Type B pancreatic cell (in vitro differentiated cells): ENCODE results near the gene NUP35. TPM values are rescaled to one million over a fixed set of nuclear protein-coding genes. Genes with fewer than 3 reads are reported as not detected.

ENCODE experiments used
- DNase-seq: peaks from one replicate; pipeline ENCODE4 v3.0.0; 2021; ENCODE audit warnings: mixed read lengths; ENCODE audit not compliant: unreplicated experiment; ENCODE audit errors: extremely low spot score
- H3K27ac Mint-ChIP-seq: 2 replicates; pipeline ENCODE4 v1.8.0; 2021; ENCODE audit warnings: mild to moderate bottlenecking, mixed read lengths
- H3K27me3 Mint-ChIP-seq: 2 replicates; pipeline ENCODE4 v1.8.0; 2021; ENCODE audit warnings: mixed read lengths
- H3K36me3 Mint-ChIP-seq: 2 replicates; pipeline ENCODE4 v1.8.0; 2021; ENCODE audit warnings: mixed read lengths
- H3K4me1 Mint-ChIP-seq: one replicate; pipeline ENCODE4 v1.8.0; 2021; ENCODE audit warnings: mixed read lengths; ENCODE audit not compliant: unreplicated experiment
- H3K4me3 Mint-ChIP-seq: 2 replicates; pipeline ENCODE4 v1.8.0; 2021; ENCODE audit warnings: mild to moderate bottlenecking, mixed read lengths
- H3K9me3 Mint-ChIP-seq: 2 replicates; pipeline ENCODE4 v1.8.0; 2021; ENCODE audit warnings: mixed read lengths
- total RNA-seq: library from RNA; stranded (reverse); gene quantifications from 2 replicates; pipeline ENCODE4 v1.2.1, GENCODE V29; 2021; ENCODE audit warnings: low replicate concordance
- TF ChIP-seq, protein P1 (sequence below): fragments of 200-600 bp; sonication (generic); conservative IDR thresholded peaks from 2 replicates; pipeline ENCODE4 v1.5.0; 2021; ENCODE audit warnings: antibody characterized with exemption, mild to moderate bottlenecking

Gene NUP35
- total RNA-seq, 1 donor from 2014 or later: 24.4 TPM

DNA sequence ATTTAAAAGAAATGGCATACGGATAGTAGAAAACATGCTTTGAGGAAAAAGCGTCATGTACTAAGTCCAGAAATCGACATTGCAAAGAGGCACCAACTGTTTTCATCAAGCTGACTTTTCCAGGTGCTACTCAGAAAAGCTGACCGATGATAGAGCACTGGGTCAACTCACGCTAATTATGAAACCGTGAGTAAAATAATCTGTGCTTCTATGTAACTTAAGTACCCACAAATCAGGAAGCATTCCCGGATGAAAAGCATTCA lies 353 bp upstream of the NUP35 start:
- TF ChIP-seq, protein P1, sequence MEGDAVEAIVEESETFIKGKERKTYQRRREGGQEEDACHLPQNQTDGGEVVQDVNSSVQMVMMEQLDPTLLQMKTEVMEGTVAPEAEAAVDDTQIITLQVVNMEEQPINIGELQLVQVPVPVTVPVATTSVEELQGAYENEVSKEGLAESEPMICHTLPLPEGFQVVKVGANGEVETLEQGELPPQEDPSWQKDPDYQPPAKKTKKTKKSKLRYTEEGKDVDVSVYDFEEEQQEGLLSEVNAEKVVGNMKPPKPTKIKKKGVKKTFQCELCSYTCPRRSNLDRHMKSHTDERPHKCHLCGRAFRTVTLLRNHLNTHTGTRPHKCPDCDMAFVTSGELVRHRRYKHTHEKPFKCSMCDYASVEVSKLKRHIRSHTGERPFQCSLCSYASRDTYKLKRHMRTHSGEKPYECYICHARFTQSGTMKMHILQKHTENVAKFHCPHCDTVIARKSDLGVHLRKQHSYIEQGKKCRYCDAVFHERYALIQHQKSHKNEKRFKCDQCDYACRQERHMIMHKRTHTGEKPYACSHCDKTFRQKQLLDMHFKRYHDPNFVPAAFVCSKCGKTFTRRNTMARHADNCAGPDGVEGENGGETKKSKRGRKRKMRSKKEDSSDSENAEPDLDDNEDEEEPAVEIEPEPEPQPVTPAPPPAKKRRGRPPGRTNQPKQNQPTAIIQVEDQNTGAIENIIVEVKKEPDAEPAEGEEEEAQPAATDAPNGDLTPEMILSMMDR: no peak
- no peaks in the 10 kb centered on the region for H3K9me3 Mint-ChIP-seq
- peak overlapping the region; percentile 93 for H3K27ac Mint-ChIP-seq
- H3K27me3 Mint-ChIP-seq: no peaks in the 10 kb centered on the region
- peaks cover 12% of the 10 kb centered on the region for H3K4me1 Mint-ChIP-seq
- DNase-seq: no peak
- peak overlapping the region; percentile 98 for H3K4me3 Mint-ChIP-seq
- no peaks in the 10 kb centered on the region for H3K36me3 Mint-ChIP-seq

GRCh38 chr2:183124957-183125255 lies 663 bp downstream of the NUP35 start:
- Mint-ChIP-seq H3K9me3 (no peaks in the 10 kb centered on the region), H3K4me3 (peak overlapping the region; percentile 98), H3K36me3 (no peaks in the 10 kb centered on the region), H3K27me3 (no peaks in the 10 kb centered on the region), H3K27ac (peak overlapping the region; percentile 93), H3K4me1 (peaks cover 12% of the 10 kb centered on the region)
- TF ChIP-seq, protein P1: no peak
- DNase-seq: no peak

- Mint-ChIP-seq H3K9me3 (no peaks in the 10 kb centered on the region), H3K36me3 (no peaks in the 10 kb centered on the region), H3K4me1 (peaks cover 12% of the 10 kb centered on the region), H3K27ac (peak overlapping the region; percentile 93), H3K4me3 (peak overlapping the region; percentile 98), H3K27me3 (no peaks in the 10 kb centered on the region)
- TF ChIP-seq, protein P1: no peak
- no peak for DNase-seq
Observed at GRCh38 chr2:183125659-183126341, 1.6 kb downstream of the NUP35 start.

GRCh38 chr2:183126635-183127034 lies 2.4 kb downstream of the NUP35 start:
- H3K4me3 Mint-ChIP-seq: no peak overlapping the region

GRCh38 chr2:183134016-183134415 lies 9.8 kb downstream of the NUP35 start:
- no peak overlapping the region for H3K27ac Mint-ChIP-seq
- no peak overlapping the region for H3K4me3 Mint-ChIP-seq
- no peaks in the 10 kb centered on the region for H3K4me1 Mint-ChIP-seq
- TF ChIP-seq, protein P1: no peak
- H3K27me3 Mint-ChIP-seq: no peaks in the 10 kb centered on the region
- peaks cover 14% of the 10 kb centered on the region for H3K36me3 Mint-ChIP-seq
- H3K9me3 Mint-ChIP-seq: no peaks in the 10 kb centered on the region
- no peak for DNase-seq

More at GRCh38 chr2:183126635-183127034, 2.4 kb downstream of the NUP35 start:
- DNase-seq: no peak
- no peaks in the 10 kb centered on the region for H3K27me3 Mint-ChIP-seq
- no peaks in the 10 kb centered on the region for H3K9me3 Mint-ChIP-seq
- peaks cover 4% of the 10 kb centered on the region for H3K36me3 Mint-ChIP-seq
- peaks cover 12% of the 10 kb centered on the region for H3K4me1 Mint-ChIP-seq
- TF ChIP-seq, protein P1: no peak
- no peak overlapping the region for H3K27ac Mint-ChIP-seq

DNA sequence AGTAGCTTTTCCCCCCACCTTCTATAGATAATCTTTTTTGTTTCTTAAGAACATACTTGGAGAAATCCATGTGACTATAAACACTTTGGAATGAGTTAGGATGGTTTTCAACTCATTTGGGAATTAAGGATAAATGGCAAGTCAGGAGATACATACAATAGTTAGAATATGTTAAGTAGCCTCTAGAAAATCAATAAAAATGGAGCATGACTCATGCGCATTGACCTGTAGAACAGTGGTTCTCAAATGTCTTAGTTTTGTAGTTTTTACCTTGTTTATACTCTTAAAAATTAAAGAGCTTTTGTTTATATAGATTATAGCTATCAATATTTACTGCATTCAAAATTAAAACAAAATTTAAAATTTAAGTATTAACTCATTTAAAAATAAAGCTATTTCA lies 24.7 kb downstream of the NUP35 start:
- H3K36me3 Mint-ChIP-seq: peaks cover 54% of the 10 kb centered on the region
- no peak overlapping the region for H3K27ac Mint-ChIP-seq

More for the DNA sequence above, 24.7 kb downstream of the NUP35 start:
- H3K27me3 Mint-ChIP-seq: no peaks in the 10 kb centered on the region
- no peak overlapping the region for H3K4me3 Mint-ChIP-seq
- no peaks in the 10 kb centered on the region for H3K4me1 Mint-ChIP-seq
- TF ChIP-seq, protein P1: no peak
- no peak for DNase-seq
- H3K9me3 Mint-ChIP-seq: peaks cover 5% of the 10 kb centered on the region
